ENCODE measurements around the gene MATN1.
A peak's percentile ranks its signal among the peaks of the same experiment; 100 is the strongest.

MATN1 gene

GRCh38 chr1:30745156-30745833 lies 21.9 kb upstream of the MATN1 start:
- no peak for DNase-seq (ENCODE audit: low read depth in 2 of 2)

- no peak for DNase-seq (ENCODE audit: low read depth in 2 of 2)
Measured at GRCh38 chr1:30744060-30744756, 20.8 kb upstream of the MATN1 start.

GRCh38 chr1:30743584-30744059 lies 20.2 kb upstream of the MATN1 start:
- DNase-seq (ENCODE audit: low read depth in 2 of 2): peak in 1 of 2 donors; percentile 44

GRCh38 chr1:30742963-30743559 lies 19.7 kb upstream of the MATN1 start:
- no peak for DNase-seq (ENCODE audit: low read depth in 2 of 2)

- DNase-seq (ENCODE audit: low read depth in 2 of 2): no peak
Measured at GRCh38 chr1:30742300-30742962, 19.0 kb upstream of the MATN1 start.

- DNase-seq (ENCODE audit: low read depth in 2 of 2): no peak
Measured at GRCh38 chr1:30741239-30741894, 18.0 kb upstream of the MATN1 start.

GRCh38 chr1:30740251-30741238 lies 17.2 kb upstream of the MATN1 start:
- no peak for DNase-seq (ENCODE audit: low read depth in 2 of 2)

- DNase-seq (ENCODE audit: low read depth in 2 of 2): no peak
Measured at GRCh38 chr1:30739601-30740000, 16.2 kb upstream of the MATN1 start.

- DNase-seq (ENCODE audit: low read depth in 2 of 2): no peak
Measured at GRCh38 chr1:30738715-30739559, 15.6 kb upstream of the MATN1 start.

- DNase-seq (ENCODE audit: low read depth in 2 of 2): no peak
Measured at GRCh38 chr1:30738040-30738714, 14.8 kb upstream of the MATN1 start.

GRCh38 chr1:30737357-30738039 lies 14.1 kb upstream of the MATN1 start:
- DNase-seq (ENCODE audit: low read depth in 2 of 2): no peak

GRCh38 chr1:30735668-30736498 lies 12.5 kb upstream of the MATN1 start:
- DNase-seq (ENCODE audit: low read depth in 2 of 2): no peak

GRCh38 chr1:30735124-30735523 lies 11.7 kb upstream of the MATN1 start:
- no peak for DNase-seq (ENCODE audit: low read depth in 2 of 2)

- DNase-seq (ENCODE audit: low read depth in 2 of 2): no peak
Measured at GRCh38 chr1:30734580-30734979, 11.2 kb upstream of the MATN1 start.

GRCh38 chr1:30734106-30734505 lies 10.7 kb upstream of the MATN1 start:
- DNase-seq (ENCODE audit: low read depth in 2 of 2): no peak

- DNase-seq (ENCODE audit: low read depth in 2 of 2): no peak
Measured at GRCh38 chr1:30733493-30733892, 10.1 kb upstream of the MATN1 start.

- no peak for DNase-seq (ENCODE audit: low read depth in 2 of 2)
Measured at GRCh38 chr1:30732277-30732996, 9.1 kb upstream of the MATN1 start.

All from stimulated activated CD8-positive, alpha-beta memory T cell treated with anti-CD3 and anti-CD28 coated beads, Interleukin-15, amount 100 ng/mL, for 48 hours (primary cell).